GM19240 (cell line): ENCODE measurements around the gene KDM4B.

Experiments
- DNase-seq: peaks from one replicate; pipeline ENCODE4 v3.0.0; 2011; ENCODE audit warnings: low spot score; ENCODE audit not compliant: insufficient read length

The KDM4B gene

GRCh38 chr19:5012688-5013457 lies 44.0 kb downstream of the KDM4B start:
- DNase-seq, result no peak

- no peak for DNase-seq
These were observed 44.8 kb downstream of the KDM4B start for GRCh38 chr19:5013761-5014160.

DNA sequence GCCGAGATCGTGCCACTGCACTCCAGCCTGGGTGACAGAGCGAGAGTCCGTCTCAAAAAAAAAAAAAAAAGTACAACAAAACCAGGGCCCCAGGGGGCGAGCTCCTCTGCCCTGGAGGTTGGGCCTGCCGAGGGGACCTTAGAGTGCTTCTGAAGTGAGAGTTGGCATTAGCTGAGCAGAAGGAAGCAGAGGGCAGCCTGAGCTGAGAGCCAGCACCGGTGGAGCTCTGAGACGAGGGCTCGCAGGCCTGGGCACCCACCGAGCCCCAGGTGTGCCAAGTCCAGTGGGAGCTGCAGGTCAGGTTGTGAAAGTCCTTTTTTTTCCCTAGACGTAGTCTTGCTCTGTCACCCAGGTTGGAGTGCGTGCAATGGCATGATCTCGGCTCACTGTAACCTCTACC lies 46.0 kb downstream of the KDM4B start:
- DNase-seq, result no peak

- DNase-seq, result no peak
These were observed 47.4 kb downstream of the KDM4B start for GRCh38 chr19:5016268-5016667.

DNA sequence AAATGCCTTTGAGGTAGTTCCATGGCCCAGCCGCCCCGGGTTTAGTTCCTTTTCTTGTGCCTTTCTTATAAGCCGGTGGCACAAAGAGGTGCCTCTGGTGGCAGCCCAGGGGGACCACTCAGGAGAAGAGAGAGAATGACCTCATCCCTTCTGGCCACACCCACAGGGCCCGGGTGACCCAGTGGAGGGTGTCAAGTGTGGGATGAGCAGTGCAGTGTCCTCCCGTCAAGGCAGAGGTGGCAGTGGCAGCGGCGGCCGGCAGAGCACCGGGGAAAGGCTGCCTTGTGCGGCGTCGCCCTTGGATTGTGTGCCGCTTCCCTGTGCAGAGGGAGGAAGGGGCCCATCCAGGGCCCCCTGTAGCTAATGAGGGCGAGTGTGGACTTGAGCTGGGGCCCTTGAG lies 47.9 kb downstream of the KDM4B start:
- DNase-seq, result no peak

DNA sequence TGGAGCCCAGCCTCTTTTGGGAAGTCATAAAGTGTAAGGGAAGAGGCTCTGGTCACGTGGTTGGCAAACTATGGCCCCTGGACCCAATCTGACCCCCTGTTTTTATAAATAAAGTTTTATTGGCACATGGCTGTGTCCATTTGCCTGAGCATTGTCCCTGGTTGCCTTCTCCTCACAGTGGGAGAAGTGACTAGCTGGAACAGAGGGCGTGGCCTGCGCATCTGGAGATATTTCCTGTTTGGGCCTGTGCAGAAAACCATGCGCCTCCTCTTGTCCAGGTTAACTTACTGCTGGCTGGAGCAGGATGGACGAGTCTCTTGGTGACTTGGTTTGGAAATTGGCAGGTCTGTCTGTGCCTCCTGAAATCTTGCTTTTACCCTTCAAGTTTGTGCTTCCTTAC lies 48.3 kb downstream of the KDM4B start:
- DNase-seq, result no peak

DNA sequence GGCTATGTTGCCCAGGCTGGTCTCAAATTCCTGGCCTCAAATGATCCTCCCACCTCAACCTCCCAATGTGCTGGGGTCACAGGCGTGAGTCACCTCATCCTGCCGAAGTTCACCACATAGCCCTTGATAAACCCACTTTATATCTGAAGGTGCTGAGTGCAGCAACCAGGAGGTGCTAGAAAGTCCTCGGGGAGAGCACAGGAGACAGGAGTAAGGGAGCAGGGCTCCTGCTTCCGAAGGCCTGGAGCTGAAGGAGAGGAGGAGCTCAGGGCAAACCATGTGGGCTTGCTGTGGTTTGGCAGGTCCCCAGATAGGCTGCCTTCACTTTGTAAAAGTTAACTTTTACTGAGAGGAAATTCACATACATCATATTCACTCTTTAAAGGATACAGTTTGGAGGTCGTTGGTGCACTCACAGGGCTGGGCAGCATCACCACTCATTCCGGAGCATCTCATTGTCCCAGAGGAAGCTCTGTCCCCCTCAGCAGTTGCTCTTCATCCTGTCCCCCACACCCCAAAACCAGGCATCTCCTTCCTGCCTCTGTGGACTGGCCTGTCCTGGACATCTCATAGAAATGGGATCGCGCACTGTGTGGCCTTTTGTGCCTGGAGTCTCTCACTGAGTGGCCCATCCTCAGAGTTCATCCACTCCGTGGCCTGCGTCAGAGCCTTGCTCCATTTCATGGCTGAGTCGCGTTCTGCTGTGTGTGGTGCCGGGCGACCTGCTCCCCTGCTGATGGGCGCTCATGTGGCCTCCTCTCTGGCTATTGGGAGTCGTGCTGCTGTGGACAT lies 49.5 kb downstream of the KDM4B start:
- no peak for DNase-seq

- DNase-seq, result no peak
These were observed 51.5 kb downstream of the KDM4B start for GRCh38 chr19:5020368-5020767.

DNA sequence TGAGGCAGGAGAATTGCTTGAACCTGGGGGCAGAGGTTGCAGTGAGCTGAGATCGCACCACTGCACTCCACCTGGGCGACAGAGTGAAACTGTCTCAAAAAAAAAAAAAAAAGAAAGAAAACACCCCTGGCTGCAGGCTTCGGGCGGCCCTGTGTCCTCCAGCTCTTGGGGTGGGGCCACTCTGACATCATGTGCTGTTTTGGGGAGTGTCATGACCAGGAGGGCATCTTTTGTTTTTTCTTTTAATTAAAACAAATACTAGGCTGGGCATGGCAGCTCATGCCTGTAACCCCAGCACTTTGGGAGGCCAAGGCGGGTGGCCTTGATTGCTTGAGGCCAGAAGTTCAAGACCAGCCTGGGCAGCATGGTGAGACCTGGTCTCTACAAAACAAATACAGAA lies 52.1 kb downstream of the KDM4B start:
- no peak for DNase-seq

DNA sequence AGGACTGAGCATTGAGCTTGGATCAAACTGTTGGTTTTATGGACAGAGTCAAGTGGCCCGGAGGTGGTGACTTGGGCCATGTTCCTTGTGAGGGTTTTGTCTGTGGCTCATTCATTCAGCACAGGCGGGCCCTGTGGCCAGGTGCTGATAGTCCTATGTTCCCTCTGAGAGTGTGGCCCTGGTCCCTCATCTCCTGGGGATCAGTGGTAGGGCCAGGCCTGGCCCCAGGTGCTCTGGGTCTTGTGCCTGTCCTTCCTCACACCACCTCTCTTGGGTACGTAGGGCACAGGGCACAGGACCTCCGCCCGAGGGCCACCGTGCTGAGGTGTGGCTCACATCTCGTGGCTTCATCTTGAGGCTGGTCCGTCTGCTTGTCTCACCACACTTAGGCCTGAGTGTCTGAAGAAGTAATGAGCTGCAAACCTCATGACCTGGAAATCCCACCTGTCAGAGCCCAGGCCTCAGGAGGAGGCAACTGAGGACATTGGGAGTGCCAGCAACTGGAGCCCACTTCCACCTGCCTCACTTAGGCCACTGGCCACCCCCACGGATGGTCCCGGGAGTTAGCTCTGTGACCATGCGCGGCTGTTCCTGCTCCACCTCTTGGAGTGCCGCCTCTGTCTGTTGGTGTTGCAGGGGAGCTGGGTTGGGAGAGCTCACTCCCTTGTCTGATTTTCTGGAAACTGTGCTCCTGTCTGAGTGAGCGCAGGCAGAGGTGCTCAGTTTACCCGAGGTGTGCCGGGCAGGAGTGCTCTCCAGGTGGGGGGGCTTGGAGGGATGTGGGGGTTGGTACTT lies 53.4 kb downstream of the KDM4B start:
- no peak for DNase-seq

- no peak for DNase-seq
These were observed 54.2 kb downstream of the KDM4B start for GRCh38 chr19:5023128-5023571.

GRCh38 chr19:5024282-5024681 lies 55.4 kb downstream of the KDM4B start:
- no peak for DNase-seq

DNA sequence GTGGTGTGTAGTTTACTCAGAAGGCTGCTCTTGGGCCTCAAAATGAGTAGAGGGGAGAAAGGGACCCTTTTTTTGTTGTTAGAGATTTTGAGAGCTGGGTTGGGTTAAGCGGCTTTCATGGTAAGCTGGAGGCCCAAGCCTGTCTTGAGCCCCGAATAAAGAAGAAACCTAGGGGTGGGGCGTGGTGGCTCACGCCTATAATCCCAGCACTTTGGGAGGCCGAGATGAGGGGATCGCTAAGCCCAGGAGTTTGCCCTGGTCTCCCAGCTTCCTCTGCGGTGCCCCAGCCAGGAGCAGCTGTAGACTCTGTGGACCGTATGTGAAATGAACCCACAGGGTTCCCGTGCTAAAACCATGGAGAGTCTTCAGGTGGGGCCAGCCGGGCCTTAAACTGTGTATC lies 56.1 kb downstream of the KDM4B start:
- no peak for DNase-seq

- no peak for DNase-seq
These were observed 57.9 kb downstream of the KDM4B start for GRCh38 chr19:5026706-5027273.

DNA sequence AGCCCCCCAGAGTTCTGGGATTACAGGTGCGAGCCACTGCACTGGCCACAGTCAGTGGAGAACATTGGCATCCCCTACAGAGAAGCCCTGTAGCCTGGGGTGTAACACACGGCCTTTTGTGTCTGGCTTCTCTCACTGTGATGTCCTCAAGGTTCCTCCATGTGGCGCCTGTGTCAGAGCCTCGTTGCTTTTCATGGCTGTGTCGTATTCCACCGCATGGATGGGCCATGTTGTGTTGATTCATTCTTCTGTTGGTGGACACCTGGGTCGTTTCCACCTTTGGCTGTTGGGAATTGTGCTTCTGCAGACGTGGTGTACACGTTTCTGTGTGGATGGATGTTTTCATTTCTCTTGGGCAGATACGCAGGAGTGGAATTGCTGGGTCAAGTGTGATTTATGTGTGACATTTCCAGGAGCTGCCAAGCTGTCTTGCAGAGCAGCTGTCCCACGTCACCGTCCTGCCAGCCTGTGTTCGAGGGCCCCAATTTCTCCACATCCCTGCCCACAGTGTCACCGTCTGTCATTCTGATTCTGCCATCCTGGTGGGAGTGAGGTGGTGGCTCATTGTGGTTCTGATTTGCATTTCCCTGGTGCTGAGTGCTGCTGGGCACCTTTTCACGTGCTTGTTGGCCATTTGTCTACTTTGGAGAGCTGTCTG lies 59.4 kb downstream of the KDM4B start:
- DNase-seq, result no peak

DNA sequence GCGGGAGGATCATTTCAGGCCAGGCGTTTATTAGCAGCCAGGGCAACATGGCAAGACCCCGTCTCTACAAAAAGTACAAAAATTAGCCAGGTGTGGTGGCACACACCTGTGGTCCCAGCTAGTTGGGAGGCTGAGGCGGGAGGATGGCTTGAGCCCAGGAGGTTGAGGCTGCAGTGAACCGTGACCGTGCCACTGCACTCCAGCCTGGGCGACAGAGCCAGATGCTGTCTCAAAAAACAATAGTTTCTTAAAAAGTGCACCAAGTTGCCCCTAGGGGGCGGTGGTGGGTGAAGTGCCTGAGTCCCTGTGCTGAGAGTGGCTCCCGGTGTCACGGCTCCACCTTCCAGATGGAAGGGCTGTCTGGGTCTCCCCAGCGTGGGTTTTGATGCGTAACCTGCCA lies 60.7 kb downstream of the KDM4B start:
- peak; percentile 49 for DNase-seq

DNA sequence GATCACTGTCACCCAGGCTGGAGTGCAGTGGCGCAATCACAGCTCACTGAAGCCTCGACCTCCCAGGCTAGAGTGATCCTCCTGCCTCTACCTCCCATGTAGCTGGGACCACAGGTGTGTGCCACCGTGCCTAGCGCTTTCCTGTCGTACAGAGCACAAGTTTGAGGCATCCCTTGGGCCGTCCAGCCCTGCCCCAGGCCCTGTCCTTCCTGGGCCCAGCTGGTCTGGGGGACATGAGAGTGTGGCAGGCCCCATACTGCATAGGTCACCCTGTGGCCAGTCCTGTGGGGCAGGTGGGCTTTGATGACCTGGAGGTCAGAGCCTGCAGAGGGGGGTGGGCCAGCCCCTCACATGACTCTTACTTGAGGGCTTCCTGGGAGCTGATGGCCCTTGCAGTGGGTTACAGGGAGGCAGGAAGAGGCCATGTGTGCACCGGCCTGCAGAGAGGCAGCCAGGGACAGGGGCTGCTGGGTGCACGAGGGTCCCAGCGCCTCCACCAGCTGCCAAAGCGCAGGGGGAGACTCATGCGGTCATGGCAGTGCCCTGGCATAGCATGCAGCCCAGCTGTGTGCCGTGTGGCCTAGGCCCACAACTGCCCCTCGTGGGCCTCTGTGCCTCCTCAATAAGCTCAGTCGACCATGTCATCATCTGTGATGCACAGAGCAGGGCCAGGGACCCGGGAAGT lies 61.4 kb downstream of the KDM4B start:
- no peak for DNase-seq

- DNase-seq, result no peak
These were observed 61.9 kb downstream of the KDM4B start for GRCh38 chr19:5030822-5031221.

- peak; percentile 98 for DNase-seq
These were observed 62.6 kb downstream of the KDM4B start for GRCh38 chr19:5031231-5032100.
